AG09319 (cell line): ENCODE measurements around the gene FUBP3.

ENCODE experiments used
- DNase-seq: peaks from one replicate; pipeline ENCODE4 v3.0.0-alpha.2; 2010; ENCODE audit warnings: low read depth; ENCODE audit errors: extremely low read depth
- CTCF ChIP-seq: IDR thresholded peaks from 2 replicates; pipeline ENCODE4 v1.5.1; 2011; ENCODE audit warnings: low read depth, mild to moderate bottlenecking, inconsistent platforms, low read length, moderate library complexity

FUBP3 gene

GRCh38 chr9:130659699-130660248 is 80.4 kb downstream of the FUBP3 start:
- TF ChIP-seq CTCF: no peak
- no peak for DNase-seq

GRCh38 chr9:130660326-130660682 is 80.9 kb downstream of the FUBP3 start:
- TF ChIP-seq CTCF: no peak
- no peak for DNase-seq

GRCh38 chr9:130660683-130661450 is 81.5 kb downstream of the FUBP3 start:
- no peak for DNase-seq

GRCh38 chr9:130661451-130662098 is 82.2 kb downstream of the FUBP3 start:
- no peak for DNase-seq
- no peak for TF ChIP-seq CTCF

More at GRCh38 chr9:130660683-130661450, 81.5 kb downstream of the FUBP3 start:
- no peak for TF ChIP-seq CTCF

- no peak for DNase-seq
- no peak for TF ChIP-seq CTCF
These were observed 83.0 kb downstream of the FUBP3 start for GRCh38 chr9:130662099-130662969.

GRCh38 chr9:130662970-130663257 is 83.5 kb downstream of the FUBP3 start:
- DNase-seq: no peak
- TF ChIP-seq CTCF: no peak
